ENCODE measurements around the gene RBMY1A1.
"Not testable (repeated sequence)": the region's sequence is repeated elsewhere in the genome, so short reads cannot be mapped to it uniquely, and the experiment has no call there.

RBMY1A1 gene

DNA sequence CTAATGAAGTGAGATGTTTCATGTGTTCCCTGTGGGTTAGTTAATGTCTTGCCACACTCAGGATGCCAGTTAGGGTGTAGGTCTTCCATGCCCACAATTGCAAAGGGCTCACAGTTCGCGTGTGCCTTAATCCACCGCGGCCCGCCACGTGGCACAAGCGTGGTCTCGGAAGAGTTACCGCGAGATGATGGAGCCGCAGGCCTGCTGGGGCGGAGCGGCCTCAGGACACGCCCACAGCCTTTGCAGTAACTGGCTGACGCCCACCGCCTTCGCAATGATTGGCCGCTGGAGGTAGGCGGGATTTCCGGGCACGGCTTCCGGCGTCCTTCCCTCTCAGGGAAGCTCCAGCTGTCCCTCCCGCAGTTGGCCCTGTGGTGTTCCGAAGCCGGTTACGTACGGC is at the start of gene RBMY1A1:
Gene RBMY1A1, plus strand, starts transcription at position 301 of the 400 bp plus-strand sequence. CDS start 2,013 bp downstream, outside the sequence.
- H3K36me3 ChIP-seq (ENCODE audit: control insufficient read depth in 2 of 2, insufficient read depth in 2 of 2, low read length in 2 of 2); H3K9me3 ChIP-seq (ENCODE audit: control insufficient read depth in 2 of 2, low read length in 2 of 2); H3K27me3 ChIP-seq (ENCODE audit: control insufficient read depth in 2 of 2, insufficient read depth in 2 of 2, low read length in 2 of 2); H3K4me3 ChIP-seq (ENCODE audit: low read length in 2 of 2); H3K27ac ChIP-seq (ENCODE audit: low read depth in 2 of 2, low read length in 2 of 2); H3K4me1 ChIP-seq (ENCODE audit: control insufficient read depth in 2 of 2, insufficient read depth in 2 of 2, low read length in 2 of 2); H3K9ac ChIP-seq (ENCODE audit: low read depth in 1 of 2, low read length in 2 of 2): not testable (repeated sequence)

DNA sequence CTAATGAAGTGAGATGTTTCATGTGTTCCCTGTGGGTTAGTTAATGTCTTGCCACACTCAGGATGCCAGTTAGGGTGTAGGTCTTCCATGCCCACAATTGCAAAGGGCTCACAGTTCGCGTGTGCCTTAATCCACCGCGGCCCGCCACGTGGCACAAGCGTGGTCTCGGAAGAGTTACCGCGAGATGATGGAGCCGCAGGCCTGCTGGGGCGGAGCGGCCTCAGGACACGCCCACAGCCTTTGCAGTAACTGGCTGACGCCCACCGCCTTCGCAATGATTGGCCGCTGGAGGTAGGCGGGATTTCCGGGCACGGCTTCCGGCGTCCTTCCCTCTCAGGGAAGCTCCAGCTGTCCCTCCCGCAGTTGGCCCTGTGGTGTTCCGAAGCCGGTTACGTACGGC is 23.6 kb upstream of the RBMY1A1 start, which contains the start of gene RBMY1B:
Gene RBMY1B, plus strand, starts transcription at position 301 of the 400 bp plus-strand sequence. CDS start 2,013 bp downstream, outside the sequence.
- H3K27me3 ChIP-seq (ENCODE audit: control insufficient read depth in 2 of 2, insufficient read depth in 2 of 2, low read length in 2 of 2); H3K4me3 ChIP-seq (ENCODE audit: low read length in 2 of 2); H3K9me3 ChIP-seq (ENCODE audit: control insufficient read depth in 2 of 2, low read length in 2 of 2); H3K4me1 ChIP-seq (ENCODE audit: control insufficient read depth in 2 of 2, insufficient read depth in 2 of 2, low read length in 2 of 2); H3K9ac ChIP-seq (ENCODE audit: low read depth in 1 of 2, low read length in 2 of 2); H3K36me3 ChIP-seq (ENCODE audit: control insufficient read depth in 2 of 2, insufficient read depth in 2 of 2, low read length in 2 of 2); H3K27ac ChIP-seq (ENCODE audit: low read depth in 2 of 2, low read length in 2 of 2): not testable (repeated sequence)

DNA sequence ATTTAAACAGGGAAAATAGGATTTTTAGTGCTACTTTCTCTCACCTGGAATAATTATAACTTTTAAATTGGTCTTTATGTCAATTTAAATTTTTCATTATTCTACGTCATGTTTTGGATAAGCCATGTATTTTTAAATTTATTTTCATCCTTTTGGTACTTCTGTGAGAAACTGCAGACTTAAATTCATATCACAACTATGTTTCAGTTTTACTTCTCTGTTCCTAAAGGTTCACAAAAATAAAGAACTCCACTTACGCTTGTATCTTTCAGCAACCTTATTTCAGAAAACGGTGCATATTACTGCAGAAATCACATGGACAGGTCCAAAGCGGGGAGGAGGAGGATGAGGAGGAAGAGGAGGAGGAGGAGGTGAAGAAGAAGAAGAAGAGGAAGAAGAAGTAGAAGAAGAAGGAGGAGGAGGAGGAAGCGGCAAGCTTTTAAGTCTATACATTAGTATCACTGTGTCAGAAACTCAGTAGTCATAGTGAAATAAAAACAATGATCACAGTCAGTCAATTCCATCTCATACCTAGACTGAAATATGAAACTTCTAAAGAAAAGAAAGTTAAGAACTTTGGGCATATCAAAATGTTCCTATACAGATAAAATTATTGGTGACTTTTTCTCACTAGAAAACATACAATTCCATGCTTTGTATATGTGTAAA is 24.8 kb downstream of the RBMY1A1 start:
- H3K4me1 ChIP-seq (ENCODE audit: control insufficient read depth in 2 of 2, insufficient read depth in 2 of 2, low read length in 2 of 2); H3K4me3 ChIP-seq (ENCODE audit: low read length in 2 of 2); H3K9me3 ChIP-seq (ENCODE audit: control insufficient read depth in 2 of 2, low read length in 2 of 2); H3K27ac ChIP-seq (ENCODE audit: low read depth in 2 of 2, low read length in 2 of 2); H3K27me3 ChIP-seq (ENCODE audit: control insufficient read depth in 2 of 2, insufficient read depth in 2 of 2, low read length in 2 of 2); H3K36me3 ChIP-seq (ENCODE audit: control insufficient read depth in 2 of 2, insufficient read depth in 2 of 2, low read length in 2 of 2); H3K9ac ChIP-seq (ENCODE audit: low read depth in 1 of 2, low read length in 2 of 2): not testable (repeated sequence)

DNA sequence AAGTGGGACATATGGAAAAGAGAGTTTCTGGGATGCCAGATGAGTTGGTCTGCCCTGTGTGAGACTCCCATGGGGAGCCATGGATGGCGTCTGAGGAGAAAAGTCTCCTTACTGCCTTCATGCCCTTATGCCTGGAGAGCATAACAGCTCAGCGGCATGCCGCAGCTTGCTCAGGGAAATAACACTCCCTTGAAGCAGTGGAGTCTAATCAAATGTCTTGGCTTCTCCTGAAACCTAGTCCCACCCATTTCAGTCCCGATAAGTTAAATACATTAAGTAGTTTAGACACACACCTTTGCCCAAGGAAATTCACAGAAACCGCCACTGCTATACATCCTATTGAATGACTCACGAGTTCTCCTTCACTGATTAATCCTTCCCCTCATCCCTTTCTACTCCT is 50.8 kb downstream of the RBMY1A1 start:
- Histone ChIP-seq H3K27ac (ENCODE audit: low read depth in 2 of 2, low read length in 2 of 2) (no peak overlapping the region), H3K4me3 (ENCODE audit: low read length in 2 of 2) (no peak overlapping the region), H3K9me3 (ENCODE audit: control insufficient read depth in 2 of 2, low read length in 2 of 2) (no peaks in the 10 kb centered on the region), H3K27me3 (ENCODE audit: control insufficient read depth in 2 of 2, insufficient read depth in 2 of 2, low read length in 2 of 2) (no peaks in the 10 kb centered on the region), H3K4me1 (ENCODE audit: control insufficient read depth in 2 of 2, insufficient read depth in 2 of 2, low read length in 2 of 2) (no peaks in the 10 kb centered on the region), H3K9ac (ENCODE audit: low read depth in 1 of 2, low read length in 2 of 2) (no peak overlapping the region), H3K36me3 (ENCODE audit: control insufficient read depth in 2 of 2, insufficient read depth in 2 of 2, low read length in 2 of 2) (no peaks in the 10 kb centered on the region)

DNA sequence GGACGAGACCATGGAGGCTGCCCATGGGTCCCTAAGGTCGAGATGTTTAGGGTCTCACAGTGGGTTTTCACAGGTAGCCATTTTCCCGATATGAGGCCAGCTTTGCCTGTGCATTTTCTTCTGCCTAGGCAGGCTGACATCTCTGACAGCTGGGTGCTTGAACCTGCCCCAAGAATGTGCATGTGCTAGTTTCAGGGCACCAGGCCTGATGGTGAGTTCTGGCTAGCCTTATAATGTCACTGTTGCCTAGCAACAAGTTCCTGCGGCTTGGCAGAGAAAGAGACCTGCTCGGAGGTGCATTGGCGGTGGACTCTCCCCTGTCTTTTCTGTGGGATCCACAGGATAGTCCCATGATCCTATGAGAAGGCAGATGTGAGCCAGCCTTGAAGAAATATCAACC is 51.8 kb downstream of the RBMY1A1 start:
- not testable (repeated sequence) for H3K27me3 ChIP-seq (ENCODE audit: control insufficient read depth in 2 of 2, insufficient read depth in 2 of 2, low read length in 2 of 2); H3K4me3 ChIP-seq (ENCODE audit: low read length in 2 of 2); H3K27ac ChIP-seq (ENCODE audit: low read depth in 2 of 2, low read length in 2 of 2); H3K9me3 ChIP-seq (ENCODE audit: control insufficient read depth in 2 of 2, low read length in 2 of 2); H3K9ac ChIP-seq (ENCODE audit: low read depth in 1 of 2, low read length in 2 of 2); H3K36me3 ChIP-seq (ENCODE audit: control insufficient read depth in 2 of 2, insufficient read depth in 2 of 2, low read length in 2 of 2); H3K4me1 ChIP-seq (ENCODE audit: control insufficient read depth in 2 of 2, insufficient read depth in 2 of 2, low read length in 2 of 2)

DNA sequence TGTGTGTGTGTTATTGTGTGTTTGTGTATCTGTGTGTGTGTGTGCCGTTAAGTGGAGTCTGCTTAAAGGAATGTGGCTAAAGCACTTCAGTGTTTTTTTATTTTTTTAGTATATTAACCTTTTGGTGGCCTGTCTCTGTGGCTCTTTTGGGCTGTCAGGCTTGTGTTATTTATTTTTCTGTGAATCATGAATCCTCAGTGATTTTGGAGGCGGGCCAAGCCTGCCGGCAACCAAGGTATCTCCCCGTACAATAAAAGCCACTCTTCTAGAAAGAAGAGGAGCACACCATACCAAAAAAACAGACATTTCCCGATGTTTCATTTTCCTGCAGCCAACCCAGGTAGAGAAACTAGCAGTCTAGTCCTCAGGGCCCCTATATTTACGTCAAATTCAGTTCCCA is 57.4 kb downstream of the RBMY1A1 start:
- Histone ChIP-seq H3K27me3 (ENCODE audit: control insufficient read depth in 2 of 2, insufficient read depth in 2 of 2, low read length in 2 of 2) (no peaks in the 10 kb centered on the region), H3K4me1 (ENCODE audit: control insufficient read depth in 2 of 2, insufficient read depth in 2 of 2, low read length in 2 of 2) (no peaks in the 10 kb centered on the region), H3K9ac (ENCODE audit: low read depth in 1 of 2, low read length in 2 of 2) (no peak overlapping the region), H3K27ac (ENCODE audit: low read depth in 2 of 2, low read length in 2 of 2) (no peak overlapping the region), H3K4me3 (ENCODE audit: low read length in 2 of 2) (no peak overlapping the region), H3K36me3 (ENCODE audit: control insufficient read depth in 2 of 2, insufficient read depth in 2 of 2, low read length in 2 of 2) (no peaks in the 10 kb centered on the region), H3K9me3 (ENCODE audit: control insufficient read depth in 2 of 2, low read length in 2 of 2) (no peaks in the 10 kb centered on the region)

DNA sequence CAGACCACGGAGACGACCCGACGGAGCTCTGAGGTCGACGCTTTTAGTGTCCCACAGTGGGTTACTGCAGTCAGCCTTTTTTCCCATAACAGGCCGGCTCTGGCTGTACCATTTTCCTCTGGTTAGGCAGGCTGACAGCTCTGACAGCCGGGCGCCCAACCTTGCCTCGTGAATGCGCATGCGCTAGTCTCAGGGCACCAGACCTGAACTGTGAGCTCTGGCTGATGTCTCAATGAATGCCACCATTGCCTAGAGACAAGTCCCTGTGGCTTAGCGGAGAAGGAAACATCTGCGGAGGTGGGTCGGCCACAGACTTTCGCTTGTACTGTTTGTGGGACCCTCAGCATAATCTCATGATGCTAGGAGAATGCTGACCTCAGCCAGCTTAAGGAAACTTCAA is 61.6 kb downstream of the RBMY1A1 start:
- not testable (repeated sequence) for H3K36me3 ChIP-seq (ENCODE audit: control insufficient read depth in 2 of 2, insufficient read depth in 2 of 2, low read length in 2 of 2); H3K9me3 ChIP-seq (ENCODE audit: control insufficient read depth in 2 of 2, low read length in 2 of 2); H3K9ac ChIP-seq (ENCODE audit: low read depth in 1 of 2, low read length in 2 of 2); H3K27ac ChIP-seq (ENCODE audit: low read depth in 2 of 2, low read length in 2 of 2); H3K27me3 ChIP-seq (ENCODE audit: control insufficient read depth in 2 of 2, insufficient read depth in 2 of 2, low read length in 2 of 2); H3K4me3 ChIP-seq (ENCODE audit: low read length in 2 of 2); H3K4me1 ChIP-seq (ENCODE audit: control insufficient read depth in 2 of 2, insufficient read depth in 2 of 2, low read length in 2 of 2)

Measured in mucosa of rectum (tissue), 2 donors.